OCI-M2 (cell line): ENCODE measurements around the gene TPCN1.

Experiments
- DNase-seq: peaks from one replicate; lab custom pipeline; 2025; ENCODE audit not compliant: unreplicated experiment; lab: John Stamatoyannopoulos, UW

Gene TPCN1

GRCh38 chr12:113332688-113333417 lies 111.6 kb downstream of the TPCN1 start:
- no peak for DNase-seq

- DNase-seq, result no peak
Observed at GRCh38 chr12:113333418-113333750, 112.1 kb downstream of the TPCN1 start.

GRCh38 chr12:113333877-113334785 lies 112.9 kb downstream of the TPCN1 start:
- no peak for DNase-seq

- DNase-seq, result peak; percentile 38
Observed at GRCh38 chr12:113334786-113335539, 113.7 kb downstream of the TPCN1 start, which contains the start of gene SLC8B1. Gene SLC8B1, minus strand, starts transcription at chr12:113335109. Its CDS starts 2,231 bp downstream, at chr12:113332878.

- DNase-seq, result no peak
Observed at GRCh38 chr12:113339540-113339939, 118.3 kb downstream of the TPCN1 start.

GRCh38 chr12:113340061-113340460 lies 118.8 kb downstream of the TPCN1 start:
- DNase-seq, result no peak

GRCh38 chr12:113341535-113341934 lies 120.3 kb downstream of the TPCN1 start:
- DNase-seq, result no peak

- no peak for DNase-seq
Observed at GRCh38 chr12:113345318-113345717, 124.1 kb downstream of the TPCN1 start.

GRCh38 chr12:113346353-113346752 lies 125.1 kb downstream of the TPCN1 start:
- DNase-seq, result no peak

GRCh38 chr12:113347107-113347506 lies 125.8 kb downstream of the TPCN1 start:
- no peak for DNase-seq

GRCh38 chr12:113347892-113348291 lies 126.6 kb downstream of the TPCN1 start:
- no peak for DNase-seq
